ENCODE data around the gene VWA3B.

GRCh38 chr2:98253461-98254070 is 166.6 kb downstream of the VWA3B start:
- TF ChIP-seq, protein P1, sequence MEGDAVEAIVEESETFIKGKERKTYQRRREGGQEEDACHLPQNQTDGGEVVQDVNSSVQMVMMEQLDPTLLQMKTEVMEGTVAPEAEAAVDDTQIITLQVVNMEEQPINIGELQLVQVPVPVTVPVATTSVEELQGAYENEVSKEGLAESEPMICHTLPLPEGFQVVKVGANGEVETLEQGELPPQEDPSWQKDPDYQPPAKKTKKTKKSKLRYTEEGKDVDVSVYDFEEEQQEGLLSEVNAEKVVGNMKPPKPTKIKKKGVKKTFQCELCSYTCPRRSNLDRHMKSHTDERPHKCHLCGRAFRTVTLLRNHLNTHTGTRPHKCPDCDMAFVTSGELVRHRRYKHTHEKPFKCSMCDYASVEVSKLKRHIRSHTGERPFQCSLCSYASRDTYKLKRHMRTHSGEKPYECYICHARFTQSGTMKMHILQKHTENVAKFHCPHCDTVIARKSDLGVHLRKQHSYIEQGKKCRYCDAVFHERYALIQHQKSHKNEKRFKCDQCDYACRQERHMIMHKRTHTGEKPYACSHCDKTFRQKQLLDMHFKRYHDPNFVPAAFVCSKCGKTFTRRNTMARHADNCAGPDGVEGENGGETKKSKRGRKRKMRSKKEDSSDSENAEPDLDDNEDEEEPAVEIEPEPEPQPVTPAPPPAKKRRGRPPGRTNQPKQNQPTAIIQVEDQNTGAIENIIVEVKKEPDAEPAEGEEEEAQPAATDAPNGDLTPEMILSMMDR (IDR thresholded peaks at IDR 0.05; ENCODE audit: insufficient read depth, low read length, poor library complexity, severe bottlenecking) = no peak
- TF ChIP-seq EZH2phosphoT487 (conservative IDR thresholded peaks at IDR 0.05; ENCODE audit: low read length) = no peak
